Measurements from ENCODE around the gene VPS13D. TPM values are rescaled to one million over a fixed set of nuclear protein-coding genes. Genes with fewer than 3 reads are reported as not detected.

Gene VPS13D
- total and polyA plus RNA-seq, 10 of the 15 experiments (the other 5 are each of a cell fraction or from before 2014, with no cell fraction given), result 1.4 to 16.9 (median 8.5) TPM

GRCh38 chr1:12519693-12520364, 290.0 kb downstream of the VPS13D start:
- no TSS peak for BruUV-seq (replicated peaks)
- H3K36me3 ChIP-seq (ENCODE audit: control insufficient read depth in 2 of 2, insufficient read depth in 2 of 2, low read length in 1 of 2), result no peaks in the 10 kb centered on the region

GRCh38 chr1:12521096-12521495, 291.3 kb downstream of the VPS13D start:
- no peaks in the 10 kb centered on the region for H3K79me2 ChIP-seq (ENCODE audit: control insufficient read depth, insufficient read depth, low read length)
- no peak for DNase-seq (ENCODE audit: low read depth, low spot score)
- WGBS (ENCODE audit: insufficient coverage, insufficient replicate concordance, low lambda C conversion rate, missing lambda C conversion rate), result 75% methylated on average over 5 of the region's 5 CpGs
- no peak overlapping the region for H3K4me2 ChIP-seq (ENCODE audit: control insufficient read depth, insufficient read depth)
- BruUV-seq (replicated peaks), result no TSS peak
- RAD21 ChIA-PET (ENCODE audit: unreplicated experiment), result no interaction called here
- H3K36me3 ChIP-seq (ENCODE audit: control insufficient read depth in 2 of 2, insufficient read depth in 2 of 2, low read length in 1 of 2), result no peaks in the 10 kb centered on the region
- SMC1A ChIA-PET (ENCODE audit: uncharacterized antibody, unreplicated experiment), result no interaction called here
- FAIRE-seq, result no peak
- intact Hi-C loops (cut with micrococcal nuclease; ENCODE audit: unreplicated experiment) (no loop called here), in situ Hi-C loops (cut with MboI) (no loop called here)
- H3K4me1 ChIP-seq (ENCODE audit: control insufficient read depth, insufficient read depth, low read length), result no peaks in the 10 kb centered on the region
- H3K9me3 ChIP-seq (replicated peaks; ENCODE audit: control insufficient read depth, insufficient read depth, low read length), result no peaks in the 10 kb centered on the region; the same call in 2 of the 3 replicates
- CTCF ChIA-PET, result no interaction called here
- ATAC-seq, result no peak
- H4K20me1 ChIP-seq (ENCODE audit: control insufficient read depth, insufficient read depth), result no peaks in the 10 kb centered on the region
- H3K27me3 ChIP-seq (replicated peaks in 1 of 2; ENCODE audit: control insufficient read depth in 2 of 2, insufficient read depth in 2 of 2, low read length in 1 of 2), result no peaks in the 10 kb centered on the region
- H2AFZ ChIP-seq (ENCODE audit: control insufficient read depth, low read depth, low read length), result no peak overlapping the region
- POLR2A ChIA-PET, result no interaction called here
- no peak overlapping the region for H3K4me3 ChIP-seq
- H3K27ac ChIP-seq (ENCODE audit: control insufficient read depth, insufficient read depth), result no peak overlapping the region
- H3K9ac ChIP-seq (ENCODE audit: control insufficient read depth, insufficient read depth, low read length), result no peak overlapping the region
- TF ChIP-seq MEF2A (IDR thresholded peaks at IDR 0.05; ENCODE audit: insufficient read depth, low read depth, low read length) (no peak), KDM1A (IDR thresholded peaks at IDR 0.05; ENCODE audit: borderline replicate concordance) (no peak), HCFC1 (IDR thresholded peaks at IDR 0.05; ENCODE audit: low read length) (no peak), RBBP5 (conservative IDR thresholded peaks at IDR 0.05) (no peak), PAX8 (IDR thresholded peaks at IDR 0.05) (no peak), HSF1 (IDR thresholded peaks at IDR 0.05; ENCODE audit: low read depth, low read length) (no peak), CHD2 (IDR thresholded peaks at IDR 0.05; ENCODE audit: borderline replicate concordance, low read depth, low read length) (no peak), REST (IDR thresholded peaks at IDR 0.05; ENCODE audit: low read depth, low read length) (no peak), ELK1 (IDR thresholded peaks at IDR 0.05; ENCODE audit: low read depth, low read length) (no peak)

More at GRCh38 chr1:12519693-12520364, 290.0 kb downstream of the VPS13D start:
- TF ChIP-seq MTA3 (IDR thresholded peaks at IDR 0.05; ENCODE audit: borderline replicate concordance, low read length) (no peak), CBX5 (IDR thresholded peaks at IDR 0.05; ENCODE audit: low read depth) (no peak), SIX5 (IDR thresholded peaks at IDR 0.05; ENCODE audit: low read depth, low read length, severe bottlenecking) (no peak), NFYB (IDR thresholded peaks at IDR 0.05; ENCODE audit: insufficient read depth, low read depth, low read length) (no peak), TCF12 (IDR thresholded peaks at IDR 0.05; ENCODE audit: low read depth, low read length) (no peak), CBX3 (IDR thresholded peaks at IDR 0.05; ENCODE audit: borderline replicate concordance, low read depth) (no peak)
- Histone ChIP-seq H3K9ac (ENCODE audit: control insufficient read depth, insufficient read depth, low read length) (no peak overlapping the region), H3K27ac (ENCODE audit: control insufficient read depth, insufficient read depth) (no peak overlapping the region), H3K4me2 (ENCODE audit: control insufficient read depth, insufficient read depth) (no peak overlapping the region), H3K79me2 (ENCODE audit: control insufficient read depth, insufficient read depth, low read length) (no peaks in the 10 kb centered on the region), H3K9me3 (replicated peaks; ENCODE audit: control insufficient read depth, insufficient read depth, low read length) (no peaks in the 10 kb centered on the region; the same call in 2 of the 3 replicates), H2AFZ (ENCODE audit: control insufficient read depth, low read depth, low read length) (no peak overlapping the region), H3K4me3 (no peak overlapping the region), H3K27me3 (replicated peaks in 1 of 2; ENCODE audit: control insufficient read depth in 2 of 2, insufficient read depth in 2 of 2, low read length in 1 of 2) (no peaks in the 10 kb centered on the region), H3K4me1 (ENCODE audit: control insufficient read depth, insufficient read depth, low read length) (no peaks in the 10 kb centered on the region), H4K20me1 (ENCODE audit: control insufficient read depth, insufficient read depth) (no peaks in the 10 kb centered on the region)
- RAD21 ChIA-PET (ENCODE audit: unreplicated experiment), result no interaction called here
- no peak for DNase-seq (ENCODE audit: low read depth, low spot score)
- WGBS (ENCODE audit: insufficient coverage, insufficient replicate concordance, low lambda C conversion rate, missing lambda C conversion rate), result 79% methylated on average over 11 of the region's 11 CpGs
- CTCF ChIA-PET, result no interaction called here
- POLR2A ChIA-PET, result no interaction called here
- ATAC-seq, result no peak
- SMC1A ChIA-PET (ENCODE audit: uncharacterized antibody, unreplicated experiment), result interaction anchor here (0.6 to 1.5 kb wide), 2 partner anchors 112 to 118 kb away, joined by 3 to 5 read pairs; no protein-coding TSS in a partner anchor
- intact Hi-C loops (cut with micrococcal nuclease; ENCODE audit: unreplicated experiment) (no loop called here), in situ Hi-C loops (cut with MboI) (no loop called here)
- no peak for FAIRE-seq
